ENCODE data around the gene SNORC. TPM values are rescaled to one million over a fixed set of nuclear protein-coding genes. Genes with fewer than 3 reads are reported as not detected.
A peak's percentile ranks its signal among the peaks of the same experiment; 100 is the strongest.

SNORC gene
- total and polyA plus RNA-seq, 4 donors = 2.4 to 12.3 (median 6.6) TPM

DNA sequence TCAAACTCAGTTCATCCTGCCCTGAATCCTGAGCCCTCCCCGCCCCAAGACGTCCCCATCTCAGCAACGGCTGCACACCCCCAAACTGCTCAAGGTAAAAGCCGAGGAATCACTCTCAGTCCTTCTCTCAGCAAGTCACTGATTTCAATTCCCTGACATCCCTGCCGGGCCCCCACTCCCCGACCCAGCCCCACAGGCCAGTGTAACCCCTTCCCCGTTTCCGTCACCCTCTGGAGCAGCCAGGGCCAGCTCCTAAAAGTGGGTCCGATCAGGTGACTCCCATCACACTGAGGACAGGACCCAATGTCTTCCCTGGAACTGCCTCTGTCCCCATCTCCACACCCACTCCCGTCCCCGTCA is 20.5 kb downstream of the SNORC start (continued):
- TF ChIP-seq, protein P1, sequence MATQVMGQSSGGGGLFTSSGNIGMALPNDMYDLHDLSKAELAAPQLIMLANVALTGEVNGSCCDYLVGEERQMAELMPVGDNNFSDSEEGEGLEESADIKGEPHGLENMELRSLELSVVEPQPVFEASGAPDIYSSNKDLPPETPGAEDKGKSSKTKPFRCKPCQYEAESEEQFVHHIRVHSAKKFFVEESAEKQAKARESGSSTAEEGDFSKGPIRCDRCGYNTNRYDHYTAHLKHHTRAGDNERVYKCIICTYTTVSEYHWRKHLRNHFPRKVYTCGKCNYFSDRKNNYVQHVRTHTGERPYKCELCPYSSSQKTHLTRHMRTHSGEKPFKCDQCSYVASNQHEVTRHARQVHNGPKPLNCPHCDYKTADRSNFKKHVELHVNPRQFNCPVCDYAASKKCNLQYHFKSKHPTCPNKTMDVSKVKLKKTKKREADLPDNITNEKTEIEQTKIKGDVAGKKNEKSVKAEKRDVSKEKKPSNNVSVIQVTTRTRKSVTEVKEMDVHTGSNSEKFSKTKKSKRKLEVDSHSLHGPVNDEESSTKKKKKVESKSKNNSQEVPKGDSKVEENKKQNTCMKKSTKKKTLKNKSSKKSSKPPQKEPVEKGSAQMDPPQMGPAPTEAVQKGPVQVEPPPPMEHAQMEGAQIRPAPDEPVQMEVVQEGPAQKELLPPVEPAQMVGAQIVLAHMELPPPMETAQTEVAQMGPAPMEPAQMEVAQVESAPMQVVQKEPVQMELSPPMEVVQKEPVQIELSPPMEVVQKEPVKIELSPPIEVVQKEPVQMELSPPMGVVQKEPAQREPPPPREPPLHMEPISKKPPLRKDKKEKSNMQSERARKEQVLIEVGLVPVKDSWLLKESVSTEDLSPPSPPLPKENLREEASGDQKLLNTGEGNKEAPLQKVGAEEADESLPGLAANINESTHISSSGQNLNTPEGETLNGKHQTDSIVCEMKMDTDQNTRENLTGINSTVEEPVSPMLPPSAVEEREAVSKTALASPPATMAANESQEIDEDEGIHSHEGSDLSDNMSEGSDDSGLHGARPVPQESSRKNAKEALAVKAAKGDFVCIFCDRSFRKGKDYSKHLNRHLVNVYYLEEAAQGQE (IDR thresholded peaks at IDR 0.05) = no peak
- TF ChIP-seq EGR1 (IDR thresholded peaks at IDR 0.05; ENCODE audit: low read depth in 2 of 2) (no peak), HNF4A (conservative IDR thresholded peaks at IDR 0.05) (no peak), FOXA1 (IDR thresholded peaks at IDR 0.05) (no peak)

DNA sequence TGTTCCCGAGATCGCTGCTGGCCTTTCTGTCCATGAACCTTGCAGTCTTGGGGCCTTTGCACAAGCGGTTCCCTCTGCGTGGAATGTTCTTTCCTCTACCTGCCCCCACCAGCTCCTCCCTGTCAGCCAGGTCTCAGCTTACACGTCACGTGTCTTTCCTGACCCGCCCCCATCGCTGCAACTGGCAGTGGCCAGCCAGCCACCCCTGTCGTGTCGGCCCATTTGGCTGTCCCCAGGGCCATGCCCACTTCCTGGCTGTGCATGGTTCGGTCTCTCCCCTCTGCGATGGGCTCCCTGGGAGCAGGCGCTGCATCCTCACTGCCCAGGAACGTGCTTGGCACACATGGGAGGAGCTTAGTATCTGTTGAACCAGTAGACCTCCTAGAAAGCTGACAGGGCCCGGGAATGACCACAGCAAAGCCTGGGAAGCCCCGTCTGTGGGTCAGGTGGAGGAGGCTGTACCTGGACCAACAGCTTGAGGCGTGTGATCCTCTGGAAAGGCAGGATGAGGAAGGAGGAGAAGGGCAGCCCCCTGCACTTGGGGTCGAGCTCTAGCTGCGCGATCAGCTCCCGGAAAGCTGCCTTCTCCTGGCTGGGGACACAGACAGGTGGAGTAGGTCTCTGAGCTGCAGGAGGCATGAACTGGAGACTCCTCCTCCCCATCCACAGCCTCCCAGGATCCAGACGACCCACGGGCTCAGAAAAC is 21.0 kb downstream of the SNORC start:
- no peaks in the 10 kb centered on the region for H3K27me3 ChIP-seq (ENCODE audit: control insufficient read depth in 4 of 4, insufficient read depth in 4 of 4, low read length in 3 of 4)
- H3K36me3 ChIP-seq (ENCODE audit: control insufficient read depth in 4 of 4, insufficient read depth in 3 of 4, low read depth in 1 of 4, low read length in 3 of 4) = peaks cover 2 to 47% (median 14%) of the 10 kb centered on the region in 4 donors
- TF ChIP-seq, protein P2, sequence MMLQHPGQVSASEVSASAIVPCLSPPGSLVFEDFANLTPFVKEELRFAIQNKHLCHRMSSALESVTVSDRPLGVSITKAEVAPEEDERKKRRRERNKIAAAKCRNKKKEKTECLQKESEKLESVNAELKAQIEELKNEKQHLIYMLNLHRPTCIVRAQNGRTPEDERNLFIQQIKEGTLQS (IDR thresholded peaks at IDR 0.05) = no peak
- no peak for TF ChIP-seq HNF4A (conservative IDR thresholded peaks at IDR 0.05)
- peak; percentile 42 for TF ChIP-seq SP1 (IDR thresholded peaks at IDR 0.05)
- TF ChIP-seq TAF1 (conservative IDR thresholded peaks at IDR 0.05) = no peak
- TF ChIP-seq, protein P3, sequence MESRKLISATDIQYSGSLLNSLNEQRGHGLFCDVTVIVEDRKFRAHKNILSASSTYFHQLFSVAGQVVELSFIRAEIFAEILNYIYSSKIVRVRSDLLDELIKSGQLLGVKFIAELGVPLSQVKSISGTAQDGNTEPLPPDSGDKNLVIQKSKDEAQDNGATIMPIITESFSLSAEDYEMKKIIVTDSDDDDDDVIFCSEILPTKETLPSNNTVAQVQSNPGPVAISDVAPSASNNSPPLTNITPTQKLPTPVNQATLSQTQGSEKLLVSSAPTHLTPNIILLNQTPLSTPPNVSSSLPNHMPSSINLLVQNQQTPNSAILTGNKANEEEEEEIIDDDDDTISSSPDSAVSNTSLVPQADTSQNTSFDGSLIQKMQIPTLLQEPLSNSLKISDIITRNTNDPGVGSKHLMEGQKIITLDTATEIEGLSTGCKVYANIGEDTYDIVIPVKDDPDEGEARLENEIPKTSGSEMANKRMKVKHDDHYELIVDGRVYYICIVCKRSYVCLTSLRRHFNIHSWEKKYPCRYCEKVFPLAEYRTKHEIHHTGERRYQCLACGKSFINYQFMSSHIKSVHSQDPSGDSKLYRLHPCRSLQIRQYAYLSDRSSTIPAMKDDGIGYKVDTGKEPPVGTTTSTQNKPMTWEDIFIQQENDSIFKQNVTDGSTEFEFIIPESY (IDR thresholded peaks at IDR 0.05) = no peak
- peak in 1 of 2 donors; percentile 26 for TF ChIP-seq RXRA (IDR thresholded peaks at IDR 0.05)
- no peak for TF ChIP-seq RAD21 (IDR thresholded peaks at IDR 0.05)
- TF ChIP-seq, protein P4, sequence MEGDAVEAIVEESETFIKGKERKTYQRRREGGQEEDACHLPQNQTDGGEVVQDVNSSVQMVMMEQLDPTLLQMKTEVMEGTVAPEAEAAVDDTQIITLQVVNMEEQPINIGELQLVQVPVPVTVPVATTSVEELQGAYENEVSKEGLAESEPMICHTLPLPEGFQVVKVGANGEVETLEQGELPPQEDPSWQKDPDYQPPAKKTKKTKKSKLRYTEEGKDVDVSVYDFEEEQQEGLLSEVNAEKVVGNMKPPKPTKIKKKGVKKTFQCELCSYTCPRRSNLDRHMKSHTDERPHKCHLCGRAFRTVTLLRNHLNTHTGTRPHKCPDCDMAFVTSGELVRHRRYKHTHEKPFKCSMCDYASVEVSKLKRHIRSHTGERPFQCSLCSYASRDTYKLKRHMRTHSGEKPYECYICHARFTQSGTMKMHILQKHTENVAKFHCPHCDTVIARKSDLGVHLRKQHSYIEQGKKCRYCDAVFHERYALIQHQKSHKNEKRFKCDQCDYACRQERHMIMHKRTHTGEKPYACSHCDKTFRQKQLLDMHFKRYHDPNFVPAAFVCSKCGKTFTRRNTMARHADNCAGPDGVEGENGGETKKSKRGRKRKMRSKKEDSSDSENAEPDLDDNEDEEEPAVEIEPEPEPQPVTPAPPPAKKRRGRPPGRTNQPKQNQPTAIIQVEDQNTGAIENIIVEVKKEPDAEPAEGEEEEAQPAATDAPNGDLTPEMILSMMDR (IDR thresholded peaks at IDR 0.05; ENCODE audit: low read depth, low read length, missing input control) = no peak
- TF ChIP-seq, protein P5, sequence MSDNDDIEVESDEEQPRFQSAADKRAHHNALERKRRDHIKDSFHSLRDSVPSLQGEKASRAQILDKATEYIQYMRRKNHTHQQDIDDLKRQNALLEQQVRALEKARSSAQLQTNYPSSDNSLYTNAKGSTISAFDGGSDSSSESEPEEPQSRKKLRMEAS (IDR thresholded peaks at IDR 0.05) = no peak
- TF ChIP-seq YY1 (IDR thresholded peaks at IDR 0.05) = no peak
- TF ChIP-seq FOXA1 (IDR thresholded peaks at IDR 0.05) = no peak
- no peak for TF ChIP-seq GABPA (IDR thresholded peaks at IDR 0.05 in 1 of 2, conservative IDR thresholded peaks at IDR 0.05 in 1 of 2)
- TF ChIP-seq FOXA2 (IDR thresholded peaks at IDR 0.05) = no peak
- TF ChIP-seq, protein P1 (IDR thresholded peaks at IDR 0.05) = no peak
- H3K9ac ChIP-seq (ENCODE audit: low read depth in 1 of 2, low read length in 2 of 2) = no peak overlapping the region
- WGBS = 63% methylated on average over 23 of the region's 23 CpGs
- no peaks in the 10 kb centered on the region for H3K9me3 ChIP-seq (ENCODE audit: control insufficient read depth in 4 of 4, low read length in 3 of 4)
- DNase-seq (ENCODE audit: low spot score) = peak; percentile 44
- no peak overlapping the region for H3K4me3 ChIP-seq (ENCODE audit: low read depth in 1 of 3, low read length in 3 of 3)
- no peak overlapping the region for H3K27ac ChIP-seq (ENCODE audit: low read depth in 1 of 2, low read length in 2 of 2)
- H3K4me1 ChIP-seq (ENCODE audit: control insufficient read depth in 4 of 4, insufficient read depth in 4 of 4, low read length in 3 of 4) = no peaks in the 10 kb centered on the region

Measured in liver (tissue), 9 donors.